ENCODE results near the gene PKN2.

Gene PKN2

DNA sequence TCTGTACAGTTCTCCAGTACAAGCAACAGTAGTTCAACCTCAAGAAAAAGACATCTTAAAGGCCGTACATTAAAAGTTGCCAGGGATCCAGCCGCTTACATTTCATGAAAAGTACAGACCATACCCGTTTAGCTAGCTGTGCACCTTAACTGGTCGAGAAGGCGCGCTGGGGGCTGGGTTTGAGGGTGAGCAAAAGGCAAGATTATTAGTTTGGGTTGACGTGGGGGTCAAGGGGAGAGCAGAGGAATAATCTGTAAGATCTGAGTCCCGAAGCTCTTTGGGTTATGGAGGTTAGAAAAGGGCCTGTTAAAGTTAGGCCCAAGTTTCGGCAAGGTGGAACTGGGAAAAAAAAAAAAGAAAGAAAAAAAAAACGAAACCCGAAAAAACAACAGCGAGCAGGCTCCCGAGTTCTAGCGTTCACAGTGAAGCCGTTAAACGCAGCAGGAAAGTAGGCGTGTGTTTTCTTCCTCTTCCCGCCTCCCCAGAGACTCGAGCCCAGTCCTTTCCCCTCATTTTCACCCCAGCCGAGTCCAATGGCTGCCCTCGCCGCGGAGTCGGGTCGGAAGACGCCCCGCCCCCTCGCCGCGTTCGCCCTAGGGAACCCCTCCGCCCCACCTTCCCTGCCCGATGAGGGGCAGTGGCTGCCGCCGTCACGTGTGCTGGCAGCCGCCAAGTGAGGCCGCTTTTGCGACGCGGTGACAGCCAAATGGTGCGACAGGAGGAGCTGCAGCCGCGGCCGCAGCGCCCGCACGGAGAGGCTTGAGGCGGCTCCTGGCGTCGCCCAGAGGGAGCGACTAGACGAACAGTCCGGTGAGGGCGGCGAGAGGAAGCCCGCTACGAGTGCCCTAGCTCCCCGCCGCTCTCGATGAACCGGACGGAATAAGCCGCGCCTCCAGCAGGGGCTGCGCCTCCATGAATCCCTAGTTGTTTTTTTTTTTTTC, at the start of gene PKN2:
Gene PKN2 (plus strand): TSS at position 733 of the 941 bp plus-strand sequence. CDS start 308 bp downstream, outside the sequence.
- DNase-seq (ENCODE audit: low read depth in 2 of 2), result peak; percentile 91 to 95

GRCh38 chr1:88634538-88634937, 49.5 kb upstream of the PKN2 start:
- no peak for DNase-seq (ENCODE audit: low read depth in 2 of 2)

- no peak for DNase-seq (ENCODE audit: low read depth in 2 of 2)
Measured at GRCh38 chr1:88640060-88640459, 44.0 kb upstream of the PKN2 start.

- no peak for DNase-seq (ENCODE audit: low read depth in 2 of 2)
Measured at GRCh38 chr1:88645886-88646285, 38.2 kb upstream of the PKN2 start.

DNA sequence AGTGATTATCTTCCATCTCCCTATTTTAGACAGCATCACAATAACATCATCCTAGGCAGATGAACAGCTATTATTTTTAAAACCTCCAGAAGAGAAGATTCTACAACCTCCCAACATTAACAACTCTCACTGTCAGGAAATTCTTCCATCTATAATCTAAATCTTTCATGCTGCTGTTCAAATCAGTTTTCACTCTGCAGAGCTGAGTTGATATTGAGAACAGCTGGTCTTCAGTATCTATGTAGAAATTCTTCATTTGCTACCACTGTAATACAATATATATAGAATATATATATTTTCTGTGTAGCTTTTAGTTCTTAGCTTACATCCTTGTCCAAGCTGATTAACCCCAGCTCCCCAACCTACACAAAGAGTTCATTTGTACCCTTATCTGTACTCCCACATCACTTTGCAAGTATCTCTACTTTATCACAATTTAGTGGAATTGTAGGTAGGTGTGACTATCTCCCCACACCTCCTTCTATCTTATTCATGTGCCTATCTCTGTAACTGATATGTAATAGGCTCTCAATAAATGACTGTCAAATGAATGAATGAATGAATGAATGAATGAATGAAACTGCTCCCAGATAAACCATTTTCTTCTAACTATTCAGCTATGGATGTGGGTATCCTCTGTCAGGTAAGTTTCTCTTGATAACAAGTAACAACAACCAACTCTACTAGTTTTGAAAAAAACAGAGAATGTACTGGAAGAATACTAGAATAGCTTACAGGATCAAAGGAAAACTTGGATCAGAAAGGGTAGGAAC, 37.4 kb upstream of the PKN2 start:
- DNase-seq (ENCODE audit: low read depth in 2 of 2), result no peak

- DNase-seq (ENCODE audit: low read depth in 2 of 2), result no peak
Measured at GRCh38 chr1:88647249-88647645, 36.8 kb upstream of the PKN2 start.

DNA sequence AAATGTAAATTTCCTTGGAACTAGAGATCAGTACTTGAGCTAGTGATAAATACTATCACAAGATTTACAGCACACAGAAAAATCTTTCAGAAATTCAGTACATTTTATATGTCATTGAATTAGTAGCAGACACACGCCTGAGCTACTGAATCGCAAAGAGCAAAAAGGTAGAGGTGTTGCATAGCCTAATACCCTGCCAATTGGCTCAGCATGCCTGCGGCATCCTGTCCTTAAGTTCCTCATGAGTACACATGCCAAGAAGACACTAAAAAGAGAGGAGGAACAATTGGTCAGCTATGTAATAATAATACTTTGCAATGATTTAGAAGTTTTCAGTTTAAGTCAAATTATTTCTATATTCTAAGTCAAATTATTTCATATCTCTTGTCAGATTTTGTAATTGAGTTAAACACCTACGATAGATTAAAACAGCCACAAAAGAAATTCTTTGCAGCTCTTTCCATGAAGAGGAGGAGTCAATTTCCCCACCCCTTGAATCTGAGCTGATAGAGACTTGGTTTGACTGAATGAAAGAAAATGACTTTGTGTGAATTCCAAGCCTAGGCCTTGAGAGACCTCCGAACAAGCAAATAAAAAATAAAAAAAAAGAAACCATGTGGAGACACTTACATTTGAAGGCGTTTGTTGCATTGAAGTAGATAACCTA, 36.2 kb upstream of the PKN2 start:
- DNase-seq (ENCODE audit: low read depth in 2 of 2), result no peak

DNA sequence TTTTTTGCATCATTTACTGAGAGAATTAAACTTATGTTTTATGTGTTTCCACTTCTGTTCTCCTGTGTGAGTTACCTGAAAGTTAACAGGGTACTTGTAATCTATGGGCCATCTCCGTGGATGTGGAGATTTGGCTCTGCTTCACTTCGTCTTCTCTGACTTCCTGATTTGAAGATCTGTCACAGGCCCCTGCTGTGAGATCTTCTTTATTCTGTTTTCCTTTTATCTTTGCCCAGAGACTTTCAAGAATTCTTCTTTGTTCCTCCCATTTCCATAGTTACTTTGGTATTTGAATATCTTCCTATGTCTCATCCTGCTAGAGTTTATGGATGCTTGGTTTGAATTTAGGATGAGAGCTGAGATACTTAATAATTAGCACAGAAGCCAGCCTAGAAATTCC, 35.4 kb upstream of the PKN2 start:
- DNase-seq (ENCODE audit: low read depth in 2 of 2), result no peak

DNA sequence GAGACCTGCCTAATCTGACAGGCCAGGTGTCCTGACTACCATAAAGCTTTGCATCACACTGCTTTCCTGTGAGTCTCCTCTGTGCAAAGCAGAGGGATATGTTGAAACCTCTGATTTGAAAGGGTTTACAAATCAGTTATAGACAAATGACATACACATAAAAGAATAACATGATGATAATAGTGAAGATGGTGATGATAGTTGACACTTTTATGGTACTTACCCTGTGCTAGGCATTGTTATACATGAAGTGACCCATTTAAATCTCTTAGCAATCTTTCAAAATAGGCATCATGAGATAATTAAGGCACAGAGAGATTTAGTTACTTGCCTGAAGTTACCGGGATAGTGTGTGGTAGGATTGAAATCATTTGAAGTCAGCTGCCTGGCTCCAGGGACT, 34.1 kb upstream of the PKN2 start:
- DNase-seq (ENCODE audit: low read depth in 2 of 2), result no peak

- DNase-seq (ENCODE audit: low read depth in 2 of 2), result no peak
Measured at GRCh38 chr1:88650676-88651418, 33.2 kb upstream of the PKN2 start.

DNA sequence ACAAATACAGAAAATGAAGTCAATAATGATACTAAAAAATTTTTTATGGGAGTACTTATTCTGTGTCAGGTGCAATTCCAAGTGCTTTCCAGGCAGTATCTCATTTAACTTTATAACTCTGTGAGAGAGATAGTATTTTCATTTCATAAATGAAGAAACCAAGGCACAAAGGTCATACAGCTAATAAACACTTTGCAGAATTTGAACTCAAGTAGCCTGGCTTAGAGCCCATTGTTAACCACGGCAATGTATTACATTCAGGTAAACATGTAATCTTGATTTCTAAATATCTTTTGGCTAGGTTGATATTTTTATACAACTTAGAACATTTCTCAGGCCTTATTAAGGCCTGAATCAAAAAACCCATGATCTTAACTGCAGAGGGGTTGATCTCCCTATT, 28.9 kb upstream of the PKN2 start:
- no peak for DNase-seq (ENCODE audit: low read depth in 2 of 2)

- DNase-seq (ENCODE audit: low read depth in 2 of 2), result no peak
Measured at GRCh38 chr1:88655685-88656299, 28.3 kb upstream of the PKN2 start.

DNA sequence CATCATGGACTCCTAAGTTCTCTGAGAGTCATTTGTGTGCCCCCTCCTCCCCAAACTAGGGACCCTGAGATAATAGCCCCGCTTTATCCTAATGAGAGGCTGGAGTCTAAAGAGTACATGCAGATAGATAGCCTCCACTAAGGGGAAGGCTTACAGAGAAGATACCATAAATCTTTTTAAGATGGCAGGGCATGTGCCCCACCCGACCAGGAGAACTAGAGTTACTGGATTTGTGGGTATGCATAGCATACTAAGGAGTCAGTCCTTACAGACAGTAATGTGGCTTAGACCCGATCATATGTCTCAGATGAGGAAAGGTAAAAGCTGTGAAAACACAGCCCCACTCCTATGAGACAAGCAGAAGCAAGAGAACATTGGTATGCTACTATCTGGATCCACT, 25.7 kb upstream of the PKN2 start:
- no peak for DNase-seq (ENCODE audit: low read depth in 2 of 2)

DNA sequence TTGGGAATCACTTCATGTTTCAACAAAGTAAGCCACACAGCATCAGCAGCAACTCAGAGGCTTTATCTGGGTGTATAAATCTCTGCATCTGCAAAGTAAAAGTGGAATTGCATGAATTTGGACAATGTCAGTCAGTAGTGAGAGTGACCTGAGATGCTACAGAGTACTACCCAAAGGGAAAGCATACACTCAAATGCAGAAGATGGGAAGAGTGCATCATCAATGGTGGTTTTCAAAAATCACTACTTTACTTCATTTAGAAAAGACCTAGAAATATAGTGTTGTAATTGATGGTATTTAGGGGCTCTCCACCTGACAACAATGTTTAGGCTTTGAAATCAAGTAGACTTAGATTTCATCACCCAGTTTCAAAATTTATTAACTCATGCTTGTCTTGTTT, 24.5 kb upstream of the PKN2 start:
- DNase-seq (ENCODE audit: low read depth in 2 of 2), result no peak

GRCh38 chr1:88661188-88661587, 22.9 kb upstream of the PKN2 start:
- DNase-seq (ENCODE audit: low read depth in 2 of 2), result no peak

- no peak for DNase-seq (ENCODE audit: low read depth in 2 of 2)
Measured at GRCh38 chr1:88661951-88662699, 21.9 kb upstream of the PKN2 start.

GRCh38 chr1:88662723-88663122, 21.4 kb upstream of the PKN2 start:
- no peak for DNase-seq (ENCODE audit: low read depth in 2 of 2)

DNA sequence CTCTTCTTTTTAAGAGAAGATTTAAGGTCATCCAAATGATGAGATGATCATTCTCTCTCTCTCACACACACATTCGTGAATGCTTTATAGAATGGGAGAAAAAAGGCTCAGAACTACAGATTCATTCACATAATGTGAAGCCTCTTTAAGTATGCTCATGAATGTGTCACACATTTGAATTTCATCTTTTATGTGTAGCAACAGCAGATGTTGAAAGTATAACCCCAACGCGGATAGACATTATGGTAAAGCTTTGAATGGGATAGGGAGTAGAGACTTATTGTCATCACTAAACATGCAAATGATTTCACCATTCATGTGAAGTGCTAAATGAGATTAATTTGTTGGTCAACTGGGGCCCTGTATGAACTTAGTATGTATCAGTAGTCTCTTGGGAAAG, 15.7 kb upstream of the PKN2 start:
- DNase-seq (ENCODE audit: low read depth in 2 of 2), result no peak

DNA sequence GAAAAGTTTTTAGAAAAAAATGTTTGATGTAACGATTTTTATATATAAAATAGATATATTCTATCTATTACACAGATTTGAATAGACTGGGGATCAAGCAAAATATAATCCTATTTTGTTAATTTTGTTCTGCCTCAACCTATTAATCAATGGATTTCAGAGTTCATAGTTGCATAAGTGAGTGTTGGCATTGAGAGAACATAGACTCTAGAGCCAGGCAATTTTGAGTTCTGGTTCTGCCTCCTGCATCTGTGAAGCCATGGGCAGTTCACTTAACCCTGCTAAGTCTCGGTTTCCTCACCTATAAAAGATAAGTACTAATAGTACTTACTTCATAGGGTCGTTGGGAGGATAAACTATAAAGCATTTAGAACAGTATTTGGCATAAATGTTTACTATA, 13.6 kb upstream of the PKN2 start:
- no peak for DNase-seq (ENCODE audit: low read depth in 2 of 2)

DNA sequence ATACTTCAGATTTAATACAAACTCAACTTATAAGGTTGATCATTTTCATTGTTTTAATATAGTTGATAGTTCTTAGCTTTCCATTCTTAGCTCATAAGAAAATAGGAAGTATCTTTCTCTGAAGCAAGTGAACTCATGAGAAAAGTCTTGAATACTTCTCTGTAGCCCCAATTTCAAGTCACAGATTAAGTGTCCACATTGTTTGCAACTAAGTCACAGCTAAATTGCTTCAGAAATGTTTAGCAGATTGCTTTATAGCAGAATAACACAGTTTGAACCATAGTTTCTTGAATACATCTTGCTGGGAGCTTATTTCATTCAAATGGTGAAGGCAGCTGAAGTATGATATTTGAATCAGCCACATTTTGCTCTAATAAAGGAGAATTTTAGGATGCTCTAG, 10.6 kb upstream of the PKN2 start:
- DNase-seq (ENCODE audit: low read depth in 2 of 2), result no peak

GRCh38 chr1:88678405-88678804, 5.7 kb upstream of the PKN2 start:
- no peak for DNase-seq (ENCODE audit: low read depth in 2 of 2)
